ENCODE data around the gene EFR3B. TPM values are rescaled to one million over a fixed set of nuclear protein-coding genes. Genes with fewer than 3 reads are reported as not detected.

The EFR3B gene
- total and polyA plus RNA-seq, 10 of the 15 experiments (the other 5 are each of a cell fraction or from before 2014, with no cell fraction given): 0.12 to 3.9 (median 1.8) TPM

DNA sequence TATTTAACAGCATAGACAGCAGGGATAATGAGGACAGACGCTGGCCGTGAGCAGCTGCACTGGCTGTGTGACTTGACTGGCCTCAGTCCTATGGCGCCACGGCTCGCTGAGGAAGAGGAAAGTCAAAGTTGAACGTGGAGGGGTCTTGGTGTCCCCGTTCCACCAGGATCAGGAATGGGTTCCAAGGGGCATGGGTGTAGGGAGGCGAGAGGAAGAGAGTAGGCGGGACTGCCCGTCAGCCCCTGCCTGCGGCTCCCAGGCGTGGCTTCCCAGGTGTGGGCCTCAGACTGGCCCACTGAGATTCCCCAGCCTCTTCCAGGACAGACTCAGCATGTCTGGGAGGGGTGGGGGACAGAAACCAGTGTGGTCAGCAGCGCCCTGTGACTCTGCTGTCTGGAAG lies 75.1 kb downstream of the EFR3B start (continued):
- TF ChIP-seq IKZF2 (IDR thresholded peaks at IDR 0.05): no peak
- TF ChIP-seq CHD2 (IDR thresholded peaks at IDR 0.05; ENCODE audit: borderline replicate concordance, low read depth, low read length): no peak
- no peak for TF ChIP-seq SMARCA5 (IDR thresholded peaks at IDR 0.05)
- TF ChIP-seq, protein P1, sequence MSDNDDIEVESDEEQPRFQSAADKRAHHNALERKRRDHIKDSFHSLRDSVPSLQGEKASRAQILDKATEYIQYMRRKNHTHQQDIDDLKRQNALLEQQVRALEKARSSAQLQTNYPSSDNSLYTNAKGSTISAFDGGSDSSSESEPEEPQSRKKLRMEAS (IDR thresholded peaks at IDR 0.05; ENCODE audit: low read depth, low read length): no peak
- TF ChIP-seq, protein P2, sequence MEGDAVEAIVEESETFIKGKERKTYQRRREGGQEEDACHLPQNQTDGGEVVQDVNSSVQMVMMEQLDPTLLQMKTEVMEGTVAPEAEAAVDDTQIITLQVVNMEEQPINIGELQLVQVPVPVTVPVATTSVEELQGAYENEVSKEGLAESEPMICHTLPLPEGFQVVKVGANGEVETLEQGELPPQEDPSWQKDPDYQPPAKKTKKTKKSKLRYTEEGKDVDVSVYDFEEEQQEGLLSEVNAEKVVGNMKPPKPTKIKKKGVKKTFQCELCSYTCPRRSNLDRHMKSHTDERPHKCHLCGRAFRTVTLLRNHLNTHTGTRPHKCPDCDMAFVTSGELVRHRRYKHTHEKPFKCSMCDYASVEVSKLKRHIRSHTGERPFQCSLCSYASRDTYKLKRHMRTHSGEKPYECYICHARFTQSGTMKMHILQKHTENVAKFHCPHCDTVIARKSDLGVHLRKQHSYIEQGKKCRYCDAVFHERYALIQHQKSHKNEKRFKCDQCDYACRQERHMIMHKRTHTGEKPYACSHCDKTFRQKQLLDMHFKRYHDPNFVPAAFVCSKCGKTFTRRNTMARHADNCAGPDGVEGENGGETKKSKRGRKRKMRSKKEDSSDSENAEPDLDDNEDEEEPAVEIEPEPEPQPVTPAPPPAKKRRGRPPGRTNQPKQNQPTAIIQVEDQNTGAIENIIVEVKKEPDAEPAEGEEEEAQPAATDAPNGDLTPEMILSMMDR (IDR thresholded peaks at IDR 0.05 in 2 of 3, conservative IDR thresholded peaks at IDR 0.05 in 1 of 3; ENCODE audit: control insufficient read depth in 2 of 3, extremely low read depth in 1 of 3, insufficient read depth in 1 of 3, low read depth in 3 of 3, low read length in 3 of 3): no peak
- TF ChIP-seq, protein P3, sequence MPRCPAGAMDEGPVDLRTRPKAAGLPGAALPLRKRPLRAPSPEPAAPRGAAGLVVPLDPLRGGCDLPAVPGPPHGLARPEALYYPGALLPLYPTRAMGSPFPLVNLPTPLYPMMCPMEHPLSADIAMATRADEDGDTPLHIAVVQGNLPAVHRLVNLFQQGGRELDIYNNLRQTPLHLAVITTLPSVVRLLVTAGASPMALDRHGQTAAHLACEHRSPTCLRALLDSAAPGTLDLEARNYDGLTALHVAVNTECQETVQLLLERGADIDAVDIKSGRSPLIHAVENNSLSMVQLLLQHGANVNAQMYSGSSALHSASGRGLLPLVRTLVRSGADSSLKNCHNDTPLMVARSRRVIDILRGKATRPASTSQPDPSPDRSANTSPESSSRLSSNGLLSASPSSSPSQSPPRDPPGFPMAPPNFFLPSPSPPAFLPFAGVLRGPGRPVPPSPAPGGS (IDR thresholded peaks at IDR 0.05; ENCODE audit: borderline replicate concordance, insufficient read depth, low read depth, low read length, poor library complexity, severe bottlenecking): no peak
- TF ChIP-seq CHD1 (IDR thresholded peaks at IDR 0.05; ENCODE audit: low read depth, low read length): no peak

DNA sequence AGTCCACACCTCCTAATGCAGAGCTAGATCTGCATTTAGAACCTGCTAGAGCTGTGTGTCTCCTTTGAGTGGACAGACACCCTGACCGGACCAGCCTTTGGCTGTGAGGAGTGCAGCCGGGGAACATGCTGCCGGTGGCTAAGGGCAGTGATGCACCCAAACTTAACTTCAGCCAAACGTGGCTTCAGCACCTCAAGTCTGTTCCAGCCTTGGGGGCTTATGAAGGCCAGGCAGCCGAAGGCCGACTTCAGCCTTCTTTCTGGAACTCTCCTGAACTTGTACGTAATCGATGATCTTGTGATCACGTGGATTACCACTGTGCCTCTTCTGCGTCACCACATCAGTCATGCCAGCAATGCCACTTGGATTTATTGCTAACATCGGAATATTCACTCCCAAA lies 77.4 kb downstream of the EFR3B start:
- TF ChIP-seq, protein P4, sequence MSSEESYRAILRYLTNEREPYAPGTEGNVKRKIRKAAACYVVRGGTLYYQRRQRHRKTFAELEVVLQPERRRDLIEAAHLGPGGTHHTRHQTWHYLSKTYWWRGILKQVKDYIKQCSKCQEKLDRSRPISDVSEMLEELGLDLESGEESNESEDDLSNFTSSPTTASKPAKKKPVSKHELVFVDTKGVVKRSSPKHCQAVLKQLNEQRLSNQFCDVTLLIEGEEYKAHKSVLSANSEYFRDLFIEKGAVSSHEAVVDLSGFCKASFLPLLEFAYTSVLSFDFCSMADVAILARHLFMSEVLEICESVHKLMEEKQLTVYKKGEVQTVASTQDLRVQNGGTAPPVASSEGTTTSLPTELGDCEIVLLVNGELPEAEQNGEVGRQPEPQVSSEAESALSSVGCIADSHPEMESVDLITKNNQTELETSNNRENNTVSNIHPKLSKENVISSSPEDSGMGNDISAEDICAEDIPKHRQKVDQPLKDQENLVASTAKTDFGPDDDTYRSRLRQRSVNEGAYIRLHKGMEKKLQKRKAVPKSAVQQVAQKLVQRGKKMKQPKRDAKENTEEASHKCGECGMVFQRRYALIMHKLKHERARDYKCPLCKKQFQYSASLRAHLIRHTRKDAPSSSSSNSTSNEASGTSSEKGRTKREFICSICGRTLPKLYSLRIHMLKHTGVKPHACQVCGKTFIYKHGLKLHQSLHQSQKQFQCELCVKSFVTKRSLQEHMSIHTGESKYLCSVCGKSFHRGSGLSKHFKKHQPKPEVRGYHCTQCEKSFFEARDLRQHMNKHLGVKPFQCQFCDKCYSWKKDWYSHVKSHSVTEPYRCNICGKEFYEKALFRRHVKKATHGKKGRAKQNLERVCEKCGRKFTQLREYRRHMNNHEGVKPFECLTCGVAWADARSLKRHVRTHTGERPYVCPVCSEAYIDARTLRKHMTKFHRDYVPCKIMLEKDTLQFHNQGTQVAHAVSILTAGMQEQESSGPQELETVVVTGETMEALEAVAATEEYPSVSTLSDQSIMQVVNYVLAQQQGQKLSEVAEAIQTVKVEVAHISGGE (CRISPR knock-in tag; IDR thresholded peaks at IDR 0.05): no peak
- TF ChIP-seq ZNF384 (IDR thresholded peaks at IDR 0.05; ENCODE audit: borderline replicate concordance, low read depth, low read length) (no peak), NFIC (IDR thresholded peaks at IDR 0.05; ENCODE audit: low read depth, low read length) (no peak), CBX3 (IDR thresholded peaks at IDR 0.05; ENCODE audit: borderline replicate concordance, low read depth) (no peak), RFX5 (IDR thresholded peaks at IDR 0.05; ENCODE audit: low read depth, low read length) (no peak), NR2F1 (conservative IDR thresholded peaks at IDR 0.05) (no peak), SUPT20H (IDR thresholded peaks at IDR 0.05; ENCODE audit: borderline replicate concordance, control insufficient read depth, low read depth, low read length) (no peak), BCL11A (IDR thresholded peaks at IDR 0.05; ENCODE audit: low read depth, low read length) (no peak)
- H3K4me2 ChIP-seq (ENCODE audit: control insufficient read depth, insufficient read depth): no peak overlapping the region
- in situ Hi-C loops (cut with MboI) (no loop called here), intact Hi-C loops (cut with micrococcal nuclease; ENCODE audit: unreplicated experiment) (no loop called here)
- no peaks in the 10 kb centered on the region for H4K20me1 ChIP-seq (ENCODE audit: control insufficient read depth, insufficient read depth)
- no peaks in the 10 kb centered on the region for H3K36me3 ChIP-seq (ENCODE audit: control insufficient read depth in 2 of 2, insufficient read depth in 2 of 2, low read length in 1 of 2)
- H3K4me1 ChIP-seq (ENCODE audit: control insufficient read depth, insufficient read depth, low read length): no peaks in the 10 kb centered on the region
- H3K9me3 ChIP-seq (replicated peaks; ENCODE audit: control insufficient read depth, insufficient read depth, low read length): no peaks in the 10 kb centered on the region
- DNase-seq (ENCODE audit: low read depth, low spot score): no peak
- WGBS (ENCODE audit: insufficient coverage, insufficient replicate concordance, low lambda C conversion rate, missing lambda C conversion rate): 77% methylated on average over 9 of the region's 11 CpGs
- H3K79me2 ChIP-seq (ENCODE audit: control insufficient read depth, insufficient read depth, low read length): no peaks in the 10 kb centered on the region
- H3K27ac ChIP-seq (ENCODE audit: control insufficient read depth, insufficient read depth): no peak overlapping the region
- RAD21 ChIA-PET (ENCODE audit: unreplicated experiment): no interaction called here
- BruUV-seq (replicated peaks): no TSS peak
- no peaks in the 10 kb centered on the region; a peak in 1 of 4 replicates for H3K27me3 ChIP-seq (replicated peaks in 1 of 2; ENCODE audit: control insufficient read depth in 2 of 2, insufficient read depth in 2 of 2, low read length in 1 of 2)
- no peak overlapping the region for H3K9ac ChIP-seq (ENCODE audit: control insufficient read depth, insufficient read depth, low read length)
- no peak for FAIRE-seq
- ATAC-seq: no peak
- H3K4me3 ChIP-seq: no peak overlapping the region
- POLR2A ChIA-PET: no interaction called here
- no peak overlapping the region for H2AFZ ChIP-seq (ENCODE audit: control insufficient read depth, low read depth, low read length)
- CTCF ChIA-PET: interaction anchor here (0.9 to 1.1 kb wide), 2 partner anchors 10 to 20 kb away, joined by 3 read pairs; no protein-coding TSS in a partner anchor
- SMC1A ChIA-PET (ENCODE audit: uncharacterized antibody, unreplicated experiment): interaction anchor here (0.6 to 1.7 kb wide), 5 partner anchors 9 to 1478 kb away, joined by 3 to 8 read pairs (median 4); no protein-coding TSS in a partner anchor
